ENCODE data around the gene CD300LG. TPM values are rescaled to one million over a fixed set of nuclear protein-coding genes. Genes with fewer than 3 reads are reported as not detected.

The CD300LG gene
- total RNA-seq, 4 donors from 2014 or later, result 4.0 to 12.9 (median 8.1) TPM

GRCh38 chr17:43853546-43853945 is 6.6 kb downstream of the CD300LG start:
- H3K4me3 ChIP-seq, result no peak overlapping the region
- no peaks in the 10 kb centered on the region for H3K36me3 ChIP-seq
- H3K4me1 ChIP-seq, result no peaks in the 10 kb centered on the region
- WGBS, 2 donors, result 74 to 75% methylated on average over 7 of the region's 7 CpGs
- no peaks in the 10 kb centered on the region for H3K9me3 ChIP-seq
- peaks cover 0 to 27% of the 10 kb centered on the region in 2 donors for H3K27me3 ChIP-seq
- TF ChIP-seq EP300 (IDR thresholded peaks at IDR 0.05) (no peak), POLR2A (IDR thresholded peaks at IDR 0.05) (no peak)
- TF ChIP-seq, protein P1, sequence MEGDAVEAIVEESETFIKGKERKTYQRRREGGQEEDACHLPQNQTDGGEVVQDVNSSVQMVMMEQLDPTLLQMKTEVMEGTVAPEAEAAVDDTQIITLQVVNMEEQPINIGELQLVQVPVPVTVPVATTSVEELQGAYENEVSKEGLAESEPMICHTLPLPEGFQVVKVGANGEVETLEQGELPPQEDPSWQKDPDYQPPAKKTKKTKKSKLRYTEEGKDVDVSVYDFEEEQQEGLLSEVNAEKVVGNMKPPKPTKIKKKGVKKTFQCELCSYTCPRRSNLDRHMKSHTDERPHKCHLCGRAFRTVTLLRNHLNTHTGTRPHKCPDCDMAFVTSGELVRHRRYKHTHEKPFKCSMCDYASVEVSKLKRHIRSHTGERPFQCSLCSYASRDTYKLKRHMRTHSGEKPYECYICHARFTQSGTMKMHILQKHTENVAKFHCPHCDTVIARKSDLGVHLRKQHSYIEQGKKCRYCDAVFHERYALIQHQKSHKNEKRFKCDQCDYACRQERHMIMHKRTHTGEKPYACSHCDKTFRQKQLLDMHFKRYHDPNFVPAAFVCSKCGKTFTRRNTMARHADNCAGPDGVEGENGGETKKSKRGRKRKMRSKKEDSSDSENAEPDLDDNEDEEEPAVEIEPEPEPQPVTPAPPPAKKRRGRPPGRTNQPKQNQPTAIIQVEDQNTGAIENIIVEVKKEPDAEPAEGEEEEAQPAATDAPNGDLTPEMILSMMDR (IDR thresholded peaks at IDR 0.05), result no peak
- no peak for DNase-seq (ENCODE audit: low spot score in 2 of 2)
- no peak overlapping the region for H3K27ac ChIP-seq

- DNase-seq (ENCODE audit: low spot score in 2 of 2), result no peak
- Histone ChIP-seq H3K27me3 (peaks cover 0 to 27% of the 10 kb centered on the region in 2 donors), H3K27ac (no peak overlapping the region), H3K4me3 (no peak overlapping the region), H3K36me3 (no peaks in the 10 kb centered on the region), H3K4me1 (no peaks in the 10 kb centered on the region), H3K9me3 (no peaks in the 10 kb centered on the region)
- 74 to 80% methylated on average over 8 of the region's 8 CpGs for WGBS, 2 donors
- TF ChIP-seq, protein P1 (IDR thresholded peaks at IDR 0.05), result no peak
- TF ChIP-seq EP300 (IDR thresholded peaks at IDR 0.05) (no peak), POLR2A (IDR thresholded peaks at IDR 0.05) (no peak)
Observed at GRCh38 chr17:43854498-43854897, 7.5 kb downstream of the CD300LG start.

GRCh38 chr17:43855061-43855460 is 8.1 kb downstream of the CD300LG start:
- peaks cover 0 to 27% of the 10 kb centered on the region in 2 donors for H3K27me3 ChIP-seq
- TF ChIP-seq EP300 (IDR thresholded peaks at IDR 0.05), result no peak
- TF ChIP-seq, protein P1 (IDR thresholded peaks at IDR 0.05), result no peak
- no peak for TF ChIP-seq POLR2A (IDR thresholded peaks at IDR 0.05)
- no peak overlapping the region for H3K27ac ChIP-seq
- 78 to 83% methylated on average over 5 to 8 of the region's 9 CpGs for WGBS, 2 donors
- H3K4me3 ChIP-seq, result no peak overlapping the region
- peaks cover 0 to 3% (median 0%) of the 10 kb centered on the region in 4 donors for H3K4me1 ChIP-seq
- H3K9me3 ChIP-seq, result no peaks in the 10 kb centered on the region
- H3K36me3 ChIP-seq, result no peaks in the 10 kb centered on the region
- DNase-seq (ENCODE audit: low spot score in 2 of 2), result no peak

DNA sequence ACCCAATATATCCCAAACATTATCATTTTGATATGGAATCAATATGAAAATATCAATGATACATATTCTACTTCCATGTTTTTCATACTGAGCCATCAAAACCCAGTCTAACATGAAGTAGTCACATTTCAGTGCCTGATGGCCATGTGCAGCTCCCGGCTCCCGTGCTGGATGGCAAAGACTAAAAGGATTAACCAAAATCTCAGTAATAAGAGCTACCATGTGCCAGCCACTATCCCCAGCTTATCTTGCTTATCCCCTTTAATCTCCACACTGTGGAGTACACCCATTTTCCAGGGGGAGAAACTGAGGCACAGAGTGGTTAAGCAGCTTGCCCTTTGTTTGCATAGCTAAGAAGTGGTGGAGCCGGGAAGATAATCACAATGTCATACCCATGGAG is 9.2 kb downstream of the CD300LG start:
- Histone ChIP-seq H3K27me3 (peaks cover 0 to 27% of the 10 kb centered on the region in 2 donors), H3K36me3 (no peaks in the 10 kb centered on the region), H3K9me3 (no peaks in the 10 kb centered on the region), H3K27ac (no peak overlapping the region), H3K4me1 (peaks cover 0 to 14% (median 0%) of the 10 kb centered on the region in 4 donors), H3K4me3 (no peak overlapping the region)
- TF ChIP-seq EP300 (IDR thresholded peaks at IDR 0.05) (no peak), POLR2A (IDR thresholded peaks at IDR 0.05) (no peak)
- TF ChIP-seq, protein P1 (IDR thresholded peaks at IDR 0.05), result no peak
- 80 to 82% methylated on average over 3 of the region's 3 CpGs for WGBS, 2 donors
- DNase-seq (ENCODE audit: low spot score in 2 of 2), result no peak

- Histone ChIP-seq H3K27me3 (peaks cover 0 to 23% of the 10 kb centered on the region in 2 donors), H3K4me1 (peaks cover 0 to 23% (median 0%) of the 10 kb centered on the region in 4 donors), H3K27ac (no peak overlapping the region), H3K36me3 (no peaks in the 10 kb centered on the region), H3K4me3 (no peak overlapping the region), H3K9me3 (no peaks in the 10 kb centered on the region)
- WGBS, 2 donors, result 89 to 93% methylated on average over 5 of the region's 5 CpGs
- no peak for DNase-seq (ENCODE audit: low spot score in 2 of 2)
- TF ChIP-seq POLR2A (IDR thresholded peaks at IDR 0.05) (no peak), EP300 (IDR thresholded peaks at IDR 0.05) (no peak)
- TF ChIP-seq, protein P1 (IDR thresholded peaks at IDR 0.05), result no peak
Observed at GRCh38 chr17:43857141-43857540, 10.2 kb downstream of the CD300LG start.
